ENCODE measurements around the gene CEND1.

CEND1 gene

DNA sequence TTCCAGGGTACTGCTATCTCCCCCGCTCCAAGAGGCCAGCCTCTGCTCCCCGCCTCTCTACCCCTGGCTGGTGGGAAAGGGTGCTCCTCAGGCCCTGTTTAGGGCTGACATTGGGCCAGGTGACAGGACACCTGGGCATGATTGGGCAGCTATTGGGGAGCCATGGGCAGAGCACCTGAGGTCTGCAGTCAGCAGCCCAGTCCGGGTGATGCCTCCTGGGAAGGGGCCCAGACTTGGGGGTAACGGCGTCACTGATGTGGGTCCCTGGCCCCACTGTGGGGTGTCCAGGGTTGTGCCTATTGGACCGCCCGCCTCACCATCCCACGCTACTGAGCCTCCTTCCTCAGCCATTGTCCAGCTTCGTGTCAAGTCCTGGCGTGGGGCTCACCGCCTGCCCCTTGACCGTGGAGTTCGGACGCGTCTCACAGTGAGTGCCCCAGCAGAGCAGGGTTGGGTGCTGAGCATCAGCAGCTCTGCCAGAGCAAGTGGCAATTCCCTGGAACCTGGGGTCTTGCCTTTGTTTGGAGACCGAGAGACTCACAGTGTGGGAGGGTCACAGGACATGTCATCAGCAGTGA is 9.8 kb downstream of the CEND1 start:
- no peak for DNase-seq (ENCODE audit: low read depth in 1 of 2, low spot score in 1 of 2)

DNA sequence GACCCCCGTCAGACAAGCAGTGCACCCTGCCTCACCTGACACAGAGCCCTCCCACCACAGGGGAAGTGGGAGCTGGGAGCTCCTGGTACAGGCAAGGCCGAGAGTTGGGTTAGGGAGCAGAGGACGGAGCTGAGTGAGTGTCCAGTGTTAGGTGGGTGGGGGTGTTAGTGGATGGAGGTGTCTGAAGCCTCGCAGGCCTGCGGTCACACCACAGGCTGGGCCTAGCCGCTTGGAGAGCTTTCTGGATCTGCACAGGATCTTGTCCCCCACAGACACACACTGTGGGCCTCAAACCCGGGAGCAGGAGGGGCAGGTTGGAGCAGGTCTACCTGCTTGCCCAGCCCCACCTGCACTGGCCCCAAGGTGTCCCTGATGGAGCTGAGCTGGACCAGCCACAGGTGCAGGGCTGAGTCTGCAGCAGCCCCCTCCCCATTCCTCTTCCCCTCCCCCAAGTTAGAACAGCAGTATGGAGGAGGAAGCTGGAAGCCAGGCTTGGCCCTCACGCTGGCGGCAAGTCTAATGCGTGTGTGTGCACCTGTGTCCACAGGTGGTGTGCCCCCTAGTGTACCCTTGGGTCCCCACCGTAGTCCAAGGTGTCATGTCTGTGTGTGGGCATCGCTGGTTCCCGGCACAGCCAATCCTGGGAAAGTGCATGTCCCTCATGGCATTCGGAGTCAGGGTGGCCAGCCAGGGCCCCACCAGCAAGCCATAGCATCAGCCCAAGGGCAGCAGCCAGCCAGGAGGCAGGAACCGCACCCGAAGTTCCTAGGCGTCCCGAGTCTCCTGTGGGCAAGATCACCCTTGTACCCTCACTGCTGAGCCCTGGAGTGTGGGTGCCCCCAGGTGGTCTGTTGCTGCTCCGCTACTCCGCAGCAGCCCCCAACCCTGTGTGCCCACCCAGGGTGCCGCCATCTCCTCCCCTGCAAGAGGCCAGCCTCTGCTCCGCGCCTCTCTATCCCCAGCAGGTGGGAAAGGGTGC is 10.6 kb downstream of the CEND1 start:
- no peak for DNase-seq (ENCODE audit: low read depth in 1 of 2, low spot score in 1 of 2)

GRCh38 chr11:777288-778255 is 12.3 kb downstream of the CEND1 start, which contains the start of gene GATD1:
Gene GATD1, minus strand, starts transcription at chr11:777487. Its CDS starts 25 bp downstream, at chr11:777462.
- peak; percentile 91 to 97 for DNase-seq (ENCODE audit: low read depth in 1 of 2, low spot score in 1 of 2)

- no peak for DNase-seq (ENCODE audit: low read depth in 1 of 2, low spot score in 1 of 2)
These were observed 13.2 kb downstream of the CEND1 start for GRCh38 chr11:776561-777287.

GRCh38 chr11:776263-776560 is 13.7 kb downstream of the CEND1 start:
- no peak for DNase-seq (ENCODE audit: low read depth in 1 of 2, low spot score in 1 of 2)

- DNase-seq (ENCODE audit: low read depth in 1 of 2, low spot score in 1 of 2), result no peak
These were observed 14.9 kb downstream of the CEND1 start for GRCh38 chr11:774873-775592.

- no peak for DNase-seq (ENCODE audit: low read depth in 1 of 2, low spot score in 1 of 2)
These were observed 16.1 kb downstream of the CEND1 start for GRCh38 chr11:773830-774229.

DNA sequence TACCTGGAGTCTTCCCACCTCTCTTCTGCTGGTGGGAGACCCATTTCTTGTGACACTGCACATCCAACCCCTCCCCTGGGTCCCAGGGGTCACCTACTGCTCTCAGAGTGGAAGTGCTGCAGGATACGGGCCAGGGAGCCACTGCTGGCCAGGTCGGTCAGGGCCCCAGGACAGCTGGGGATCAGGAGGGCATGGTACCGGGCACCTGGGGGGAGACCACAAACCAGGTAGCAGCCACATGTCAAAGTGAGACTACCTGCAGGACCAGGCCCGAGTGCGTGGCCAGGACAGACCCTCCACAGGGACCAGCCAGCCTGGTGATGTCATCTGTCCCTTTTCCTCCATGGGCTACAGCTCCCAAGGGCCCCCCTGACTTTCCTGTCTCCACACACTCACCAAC is 16.5 kb downstream of the CEND1 start:
- no peak for DNase-seq (ENCODE audit: low read depth in 1 of 2, low spot score in 1 of 2)

DNA sequence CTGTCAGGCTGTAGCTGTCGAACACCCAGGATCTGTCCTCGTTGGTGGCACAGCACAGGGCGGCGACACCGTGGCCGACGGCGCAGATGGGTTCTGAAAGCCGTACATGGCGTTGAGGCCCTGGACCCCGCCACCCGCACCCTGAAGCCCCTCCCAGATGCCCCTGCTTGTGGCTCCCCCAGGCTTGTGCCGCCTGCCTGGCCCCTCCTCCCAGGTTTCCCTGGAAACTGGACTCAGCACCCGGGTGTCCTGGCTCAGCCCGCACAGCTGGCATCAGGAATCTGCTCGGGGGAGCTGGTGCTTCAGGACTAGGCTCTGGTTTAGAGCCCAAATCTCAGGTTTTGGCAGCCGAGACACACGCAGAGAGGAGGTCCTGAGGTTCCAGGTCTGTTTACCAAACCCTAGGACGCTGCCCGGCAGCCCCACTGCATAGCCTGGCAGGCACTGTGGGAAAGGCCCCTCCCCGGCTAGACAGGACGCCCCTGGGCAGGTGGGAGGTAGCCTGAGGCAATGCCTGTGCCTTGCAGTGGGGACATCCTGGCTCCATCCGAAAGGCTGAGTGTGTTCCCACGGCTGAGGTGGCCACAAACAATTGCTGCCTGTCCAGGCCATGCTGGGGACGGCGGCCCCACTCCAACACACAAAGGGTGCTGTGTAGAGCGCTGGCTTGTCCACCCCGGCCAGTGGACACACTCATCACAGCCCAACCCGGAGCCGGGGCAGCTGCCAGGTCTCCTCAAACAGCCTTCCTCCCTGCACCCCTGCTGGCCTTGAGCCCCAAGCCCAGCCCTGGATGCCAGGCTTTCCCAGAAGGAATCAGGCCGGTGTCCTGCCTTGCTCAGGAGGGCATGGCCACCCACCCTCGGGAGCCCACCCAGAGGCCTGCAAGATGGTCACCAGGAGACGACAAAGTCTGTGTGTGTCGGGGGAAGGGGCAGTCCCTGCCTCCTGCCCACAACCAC is 17.2 kb downstream of the CEND1 start:
- DNase-seq (ENCODE audit: low read depth in 1 of 2, low spot score in 1 of 2), result no peak

DNA sequence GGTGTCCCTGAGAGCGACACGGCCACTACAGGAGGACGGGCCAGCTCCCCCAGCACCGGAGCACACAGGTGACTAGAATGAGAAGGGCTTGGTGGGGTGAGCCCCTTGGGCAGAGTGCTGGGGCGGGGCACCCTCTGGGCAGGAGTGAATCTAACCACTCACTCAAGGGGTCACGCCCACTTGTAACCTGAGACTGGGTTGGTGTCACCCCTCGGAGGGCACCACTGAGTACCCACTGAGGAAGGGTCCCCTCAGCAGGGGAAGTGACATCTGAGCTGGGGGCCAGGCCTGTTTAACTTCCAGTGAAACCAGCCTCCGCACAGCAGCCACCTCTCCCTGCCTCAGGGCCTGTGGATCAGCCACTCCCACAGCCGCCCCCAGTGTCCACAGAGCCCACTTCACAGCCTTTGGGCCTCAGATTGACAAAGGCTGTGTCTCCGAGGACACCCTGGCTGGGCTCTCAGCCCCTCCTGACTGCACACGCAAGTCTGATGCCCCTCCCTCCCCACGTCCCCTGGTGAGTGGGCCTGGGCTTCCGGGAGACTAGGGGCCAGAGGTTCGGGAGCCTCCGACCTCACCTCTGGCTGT is 18.2 kb downstream of the CEND1 start:
- DNase-seq (ENCODE audit: low read depth in 1 of 2, low spot score in 1 of 2), result no peak

GRCh38 chr11:770642-771616 is 19.0 kb downstream of the CEND1 start:
- DNase-seq (ENCODE audit: low read depth in 1 of 2, low spot score in 1 of 2), result no peak

DNA sequence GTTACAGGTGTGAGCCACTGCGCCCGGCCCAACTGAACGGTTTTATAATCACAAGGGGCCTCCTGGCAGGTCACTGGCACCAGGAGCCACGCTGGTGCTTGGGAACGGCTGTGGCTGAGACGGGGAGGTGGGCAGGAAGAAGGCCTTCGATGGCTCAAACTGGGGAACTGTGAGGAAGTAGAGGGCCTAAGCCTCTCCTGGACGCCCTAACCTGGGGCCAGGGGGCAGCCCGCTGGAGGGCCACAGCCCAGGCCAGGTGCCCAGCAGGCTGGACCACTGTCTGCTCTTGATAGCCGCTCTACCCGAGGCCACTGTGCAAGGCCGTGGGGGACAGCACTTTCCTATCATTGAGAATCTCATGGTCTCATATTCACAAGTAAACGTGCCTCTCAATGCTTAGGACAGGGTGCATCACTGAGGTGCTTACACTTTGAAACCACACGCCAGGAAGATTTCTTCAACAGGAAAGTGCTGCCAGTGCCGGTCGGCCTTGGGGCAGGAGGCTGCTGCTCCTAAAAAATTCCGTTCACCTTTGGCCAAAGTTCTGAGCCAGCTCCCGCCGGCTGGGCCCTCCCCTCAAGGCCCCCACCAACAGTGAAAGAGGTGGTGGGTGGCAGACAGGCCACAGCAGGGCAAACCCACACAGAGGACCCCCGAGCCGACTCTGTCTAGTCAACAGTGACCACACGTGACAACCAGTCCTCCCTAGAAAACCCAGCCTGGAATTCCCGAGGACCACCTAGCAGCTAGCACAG is 19.8 kb downstream of the CEND1 start:
- no peak for DNase-seq (ENCODE audit: low read depth in 1 of 2, low spot score in 1 of 2)

DNA sequence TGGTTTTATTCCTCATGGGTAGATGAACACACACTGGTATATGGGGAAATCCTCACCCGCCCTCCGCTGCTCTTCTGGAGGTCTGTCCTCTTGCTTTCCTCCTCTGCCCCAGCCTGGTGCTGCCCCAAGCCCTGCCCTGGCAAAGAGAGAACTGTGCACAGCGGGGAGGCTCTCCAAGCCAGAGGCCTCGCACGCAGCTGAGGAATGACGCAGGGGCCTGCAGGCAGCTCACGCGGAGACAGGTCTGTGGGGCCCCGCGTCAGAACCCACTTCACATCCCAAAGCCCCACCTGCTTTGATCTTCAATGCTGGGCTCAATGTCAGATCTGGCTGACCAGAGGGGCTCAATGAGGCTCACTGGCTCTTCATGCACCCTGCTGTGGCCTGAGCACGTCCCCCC is 22.7 kb downstream of the CEND1 start:
- no peak for DNase-seq (ENCODE audit: low read depth in 1 of 2, low spot score in 1 of 2)

- DNase-seq (ENCODE audit: low read depth in 1 of 2, low spot score in 1 of 2), result no peak
These were observed 23.0 kb downstream of the CEND1 start for GRCh38 chr11:766936-767210.

DNA sequence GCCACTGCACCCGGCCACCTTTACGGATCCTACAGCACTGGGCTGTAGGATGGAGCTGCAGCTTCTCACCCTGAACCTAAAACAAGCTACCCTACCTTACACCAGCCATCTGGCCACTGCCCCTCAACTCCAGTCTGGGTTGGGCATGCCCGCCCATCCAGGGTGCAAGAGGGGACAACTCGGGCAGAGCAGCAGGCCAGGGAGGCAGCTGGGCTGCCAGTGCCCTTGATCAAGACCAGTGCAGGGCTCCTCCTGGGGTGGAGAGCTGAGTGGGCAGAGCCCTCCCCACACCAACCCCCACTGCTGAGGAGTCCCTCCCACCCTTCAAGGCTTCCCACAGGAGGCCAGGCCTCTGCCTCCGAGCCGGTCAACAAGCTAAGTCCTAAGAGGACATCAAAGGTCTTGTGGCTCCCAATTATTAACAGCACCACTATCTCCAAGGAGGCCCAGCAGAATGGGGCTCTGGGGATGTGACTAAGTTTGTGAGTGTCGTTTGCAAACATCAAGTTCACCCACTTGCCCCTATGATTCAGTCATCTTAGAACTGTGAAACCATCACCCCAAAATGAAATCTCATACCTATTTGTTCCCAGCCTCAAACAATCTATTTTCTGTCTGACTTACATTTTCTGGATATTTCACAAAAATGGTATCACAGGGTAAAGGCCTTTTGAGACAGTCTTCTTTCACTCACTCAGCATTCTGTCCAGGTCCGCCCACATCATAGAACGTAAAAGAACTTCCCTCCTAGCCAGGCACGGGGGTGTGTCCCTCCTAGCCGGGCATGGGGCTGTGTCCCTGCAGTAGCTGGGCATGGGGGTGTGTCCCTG is 23.6 kb downstream of the CEND1 start:
- DNase-seq (ENCODE audit: low read depth in 1 of 2, low spot score in 1 of 2), result no peak

GRCh38 chr11:765802-766091 is 24.1 kb downstream of the CEND1 start:
- no peak for DNase-seq (ENCODE audit: low read depth in 1 of 2, low spot score in 1 of 2)

All from stimulated activated CD4-positive, alpha-beta T cell treated with anti-CD3 and anti-CD28 coated beads, Interleukin-15, amount 100 ng/mL, for 1 hour (primary cell).